C4-2B (cell line): ENCODE data around the gene RAB31.

Experiments used
- ZFX ChIP-seq: fragments of 450-650 bp; IDR thresholded peaks from 2 replicates; pipeline ENCODE4 v1.6.1; 2017
- TF ChIP-seq, protein P1 (sequence below): fragments of 450-650 bp; conservative IDR thresholded peaks from 2 replicates; pipeline ENCODE4 v1.5.1; 2017; ENCODE audit warnings: mild to moderate bottlenecking

DNA sequence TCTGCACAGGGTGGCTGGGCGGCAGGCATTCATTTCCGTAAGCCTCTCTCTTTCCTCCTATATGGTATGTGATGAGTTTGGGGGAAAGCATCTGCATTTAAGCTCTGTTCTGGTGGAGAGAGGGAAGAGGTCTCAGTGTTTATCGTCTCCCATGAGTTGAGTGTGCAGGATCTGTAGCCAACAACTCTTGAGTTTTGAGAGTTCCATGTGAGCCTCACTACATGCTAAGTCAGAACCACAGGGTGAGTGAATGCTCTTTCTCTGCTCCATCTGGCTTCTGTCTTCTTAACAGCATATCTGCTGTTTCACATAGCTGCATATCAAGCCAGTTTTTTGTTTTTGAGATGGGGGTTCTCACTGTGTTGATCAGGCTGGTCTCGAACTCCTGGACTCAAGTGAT lies 22.7 kb downstream of the RAB31 start:
- TF ChIP-seq, protein P1, sequence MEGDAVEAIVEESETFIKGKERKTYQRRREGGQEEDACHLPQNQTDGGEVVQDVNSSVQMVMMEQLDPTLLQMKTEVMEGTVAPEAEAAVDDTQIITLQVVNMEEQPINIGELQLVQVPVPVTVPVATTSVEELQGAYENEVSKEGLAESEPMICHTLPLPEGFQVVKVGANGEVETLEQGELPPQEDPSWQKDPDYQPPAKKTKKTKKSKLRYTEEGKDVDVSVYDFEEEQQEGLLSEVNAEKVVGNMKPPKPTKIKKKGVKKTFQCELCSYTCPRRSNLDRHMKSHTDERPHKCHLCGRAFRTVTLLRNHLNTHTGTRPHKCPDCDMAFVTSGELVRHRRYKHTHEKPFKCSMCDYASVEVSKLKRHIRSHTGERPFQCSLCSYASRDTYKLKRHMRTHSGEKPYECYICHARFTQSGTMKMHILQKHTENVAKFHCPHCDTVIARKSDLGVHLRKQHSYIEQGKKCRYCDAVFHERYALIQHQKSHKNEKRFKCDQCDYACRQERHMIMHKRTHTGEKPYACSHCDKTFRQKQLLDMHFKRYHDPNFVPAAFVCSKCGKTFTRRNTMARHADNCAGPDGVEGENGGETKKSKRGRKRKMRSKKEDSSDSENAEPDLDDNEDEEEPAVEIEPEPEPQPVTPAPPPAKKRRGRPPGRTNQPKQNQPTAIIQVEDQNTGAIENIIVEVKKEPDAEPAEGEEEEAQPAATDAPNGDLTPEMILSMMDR: no peak
- TF ChIP-seq ZFX: no peak
